ENCODE results near the gene C4orf50. TPM values are rescaled to one million over a fixed set of nuclear protein-coding genes. Genes with fewer than 3 reads are reported as not detected.

The C4orf50 gene
- total RNA-seq, 1 experiment from 2014 or later = 0.17 TPM

DNA sequence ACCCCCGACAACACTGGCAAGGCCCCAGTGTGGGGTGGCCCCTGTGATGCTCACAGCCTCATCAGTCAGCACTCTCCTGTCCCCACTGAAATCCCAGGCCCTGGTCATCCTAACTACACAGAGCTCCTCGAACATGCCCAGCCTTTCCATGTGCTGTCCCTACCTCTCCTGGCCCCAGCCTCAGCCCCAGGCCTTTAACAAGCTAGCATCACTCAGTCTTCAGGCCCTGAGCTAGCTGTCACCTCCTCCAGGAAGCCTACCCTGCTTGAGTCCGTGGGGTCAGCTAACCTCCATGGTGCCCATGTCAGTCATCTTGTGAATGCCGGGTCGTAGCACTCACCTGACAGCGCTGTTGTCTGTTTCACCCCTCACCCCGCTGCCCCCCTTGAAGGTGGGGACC, 25.6 kb upstream of the C4orf50 start:
- no peak overlapping the region for H3K9ac ChIP-seq (ENCODE audit: extremely low read depth, insufficient read length, low read length)
- no peak overlapping the region for H3T11ph ChIP-seq (ENCODE audit: low read length)
- no peak overlapping the region for H3K4me2 ChIP-seq (ENCODE audit: insufficient read depth, insufficient read length, low read length)
- DNase-seq = no peak
- no peak overlapping the region for H2AFZ ChIP-seq (ENCODE audit: low read length)
- no peak overlapping the region for H3K14ac ChIP-seq (ENCODE audit: insufficient read depth, low read length)
- no peaks in the 10 kb centered on the region for H3K79me1 ChIP-seq (ENCODE audit: insufficient read depth, low read depth, low read length, poor library complexity, severe bottlenecking)
- H3K23me2 ChIP-seq (ENCODE audit: insufficient read length, low read depth, low read length, poor library complexity, severe bottlenecking) = no peaks in the 10 kb centered on the region
- Mint-ChIP-seq H3K27ac (no peak overlapping the region), H3K9me3 (no peaks in the 10 kb centered on the region), H3K36me3 (ENCODE audit: insufficient read depth in 1 of 3, low read depth in 3 of 3) (no peaks in the 10 kb centered on the region), H3K4me3 (no peak overlapping the region; a peak in 1 of 5 replicates), H3K27me3 (ENCODE audit: low read depth) (peaks cover 4% of the 10 kb centered on the region), H3K4me1 (peaks cover 0 to 3% of the 10 kb centered on the region in 2 experiments; a peak in 2 of 4 replicates)
- no peak overlapping the region for H3K56ac ChIP-seq (ENCODE audit: insufficient read length, low read depth, low read length)
- H2BK5ac ChIP-seq (ENCODE audit: insufficient read length, low read length) = no peak overlapping the region
- H3K4me1 ChIP-seq (ENCODE audit: insufficient read depth, low read length) = no peaks in the 10 kb centered on the region
- no peak overlapping the region for H2BK15ac ChIP-seq (ENCODE audit: low read depth, low read length)
- H4K8ac ChIP-seq (replicated peaks; ENCODE audit: insufficient read length, low read depth, low read length) = no peak overlapping the region
- H2AK5ac ChIP-seq (ENCODE audit: insufficient read length, low read length) = no peak overlapping the region
- H2BK20ac ChIP-seq (ENCODE audit: low read depth, low read length, poor library complexity, severe bottlenecking) = no peak overlapping the region
- no peaks in the 10 kb centered on the region; the same call in 1 of the 2 replicates for H3K79me2 ChIP-seq (ENCODE audit: insufficient read depth, low read length)
- H3K27me3 ChIP-seq (ENCODE audit: insufficient read depth, low read length) = no peaks in the 10 kb centered on the region
- H3K27ac ChIP-seq (ENCODE audit: insufficient read length, low read depth, low read length) = no peak overlapping the region
- TF ChIP-seq, protein P1, sequence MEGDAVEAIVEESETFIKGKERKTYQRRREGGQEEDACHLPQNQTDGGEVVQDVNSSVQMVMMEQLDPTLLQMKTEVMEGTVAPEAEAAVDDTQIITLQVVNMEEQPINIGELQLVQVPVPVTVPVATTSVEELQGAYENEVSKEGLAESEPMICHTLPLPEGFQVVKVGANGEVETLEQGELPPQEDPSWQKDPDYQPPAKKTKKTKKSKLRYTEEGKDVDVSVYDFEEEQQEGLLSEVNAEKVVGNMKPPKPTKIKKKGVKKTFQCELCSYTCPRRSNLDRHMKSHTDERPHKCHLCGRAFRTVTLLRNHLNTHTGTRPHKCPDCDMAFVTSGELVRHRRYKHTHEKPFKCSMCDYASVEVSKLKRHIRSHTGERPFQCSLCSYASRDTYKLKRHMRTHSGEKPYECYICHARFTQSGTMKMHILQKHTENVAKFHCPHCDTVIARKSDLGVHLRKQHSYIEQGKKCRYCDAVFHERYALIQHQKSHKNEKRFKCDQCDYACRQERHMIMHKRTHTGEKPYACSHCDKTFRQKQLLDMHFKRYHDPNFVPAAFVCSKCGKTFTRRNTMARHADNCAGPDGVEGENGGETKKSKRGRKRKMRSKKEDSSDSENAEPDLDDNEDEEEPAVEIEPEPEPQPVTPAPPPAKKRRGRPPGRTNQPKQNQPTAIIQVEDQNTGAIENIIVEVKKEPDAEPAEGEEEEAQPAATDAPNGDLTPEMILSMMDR (conservative IDR thresholded peaks at IDR 0.05) = no peak
- H4K91ac ChIP-seq (ENCODE audit: insufficient read length, low read depth, low read length) = no peak overlapping the region
- no peak overlapping the region for H2BK120ac ChIP-seq (ENCODE audit: low read depth, low read length, poor library complexity, severe bottlenecking)
- H3K4ac ChIP-seq (ENCODE audit: low read depth, low read length) = no peak overlapping the region
- H4K5ac ChIP-seq (ENCODE audit: insufficient read length, low read depth, low read length) = no peak overlapping the region
- H3K9me3 ChIP-seq (ENCODE audit: control insufficient read depth, low read depth, low read length) = no peaks in the 10 kb centered on the region
- no peaks in the 10 kb centered on the region for H4K20me1 ChIP-seq (ENCODE audit: control insufficient read depth, insufficient read depth, insufficient read length)
- no peak overlapping the region for H3K18ac ChIP-seq (ENCODE audit: insufficient read length, low read depth, low read length)
- no CpG with 5 or more reads among the region's 7 CpGs for WGBS (ENCODE audit: extremely low coverage, insufficient read length, low lambda C conversion rate)
- no peak overlapping the region for H2BK12ac ChIP-seq (ENCODE audit: insufficient read length, low read depth, low read length)
- H3K23ac ChIP-seq (ENCODE audit: insufficient read length, low read depth, low read length) = no peak overlapping the region

Data from H9 (cell line).